H1 (cell line): ENCODE data around the gene SLC8A1. TPM values are rescaled to one million over a fixed set of nuclear protein-coding genes. Genes with fewer than 3 reads are reported as not detected.

Experiments used
- CTCF ChIA-PET: fragments of 300-600 bp; sonication (Branson Sonifier 250); formaldehyde crosslinking; loops from one replicate; lab custom pipeline; 2021; ENCODE audit not compliant: partially characterized antibody; lab: Charles Lee
- POLR2A ChIA-PET: fragments of 300-600 bp; sonication (Branson Sonifier 250); formaldehyde crosslinking; loops from one replicate; lab custom pipeline; 2021; ENCODE audit warnings: inconsistent platforms; ENCODE audit not compliant: partially characterized antibody; lab: Charles Lee
- DNase-seq, 2 experiments: peaks; one replicate each; pipeline versions ENCODE4 v3.0.0 to v3.0.0-alpha.2; 2010 to 2022; ENCODE audit warnings: low spot score in 2 of 2, low read depth in 1 of 2, mixed read lengths in 1 of 2
- FAIRE-seq: peaks from 2 replicates; lab custom pipeline; 2011; peaks lifted over from hg19 to GRCh38; lab: Jason Lieb, UNC
- H2AFZ ChIP-seq: 2 replicates; pipeline ENCODE4 v1.8.1; 2012; ENCODE audit warnings: low read length, inconsistent platforms
- H2AK5ac ChIP-seq: 2 replicates; pipeline ENCODE4 v1.6.1; 2013; ENCODE audit warnings: low read depth, low read length
- H2BK120ac ChIP-seq: replicated peaks from 2 replicates; pipeline ENCODE3; 2013; ENCODE audit warnings: low read depth, low read length, inconsistent platforms
- H2BK12ac ChIP-seq: 2 replicates; pipeline ENCODE4 v1.6.1; 2013; ENCODE audit warnings: low read depth, low read length
- H2BK15ac ChIP-seq: 2 replicates; pipeline ENCODE4 v1.6.1; 2013; ENCODE audit warnings: low read length
- H2BK20ac ChIP-seq: 2 replicates; pipeline ENCODE4 v1.6.1; 2013; ENCODE audit warnings: low read length
- H2BK5ac ChIP-seq: 2 replicates; pipeline ENCODE4 v1.6.1; 2013; ENCODE audit warnings: low read depth, low read length
- H3K14ac ChIP-seq: 2 replicates; pipeline ENCODE4 v1.6.1; 2013; ENCODE audit warnings: inconsistent platforms; ENCODE audit not compliant: insufficient read length
- H3K18ac ChIP-seq: 2 replicates; pipeline ENCODE4 v1.6.1; 2013; ENCODE audit warnings: low read length; ENCODE audit errors: extremely low read depth
- H3K23ac ChIP-seq: 2 replicates; pipeline ENCODE4 v1.6.1; 2013; ENCODE audit warnings: inconsistent platforms; ENCODE audit not compliant: insufficient read length
- H3K23me2 ChIP-seq: 2 replicates; pipeline ENCODE4 v1.6.1; 2013; ENCODE audit warnings: low read depth, low read length
- H3K27ac ChIP-seq: 2 replicates; pipeline ENCODE4 v1.6.1; 2011; ENCODE audit warnings: low read depth, low read length, inconsistent platforms
- H3K27me3 ChIP-seq, 4 experiments: replicated peaks in 1 of 4; 1 replicate in 1 of 4; 2 replicates in 3 of 4; pipeline versions ENCODE4 v1.6.1 to v1.8.1; 2011 to 2013; ENCODE audit warnings: low read length in 3 of 4, mild to moderate bottlenecking in 3 of 4, inconsistent platforms in 2 of 4, mixed read lengths in 2 of 4, moderate library complexity in 1 of 4; ENCODE audit not compliant: control insufficient read depth in 3 of 4, insufficient read depth in 3 of 4; ENCODE audit errors: extremely low read depth in 1 of 4
- H3K36me3 ChIP-seq, 4 experiments: 2 replicates each; pipeline versions ENCODE4 v1.6.1 to v1.8.1; 2011 to 2013; ENCODE audit warnings: mild to moderate bottlenecking in 4 of 4, low read length in 3 of 4, moderate library complexity in 2 of 4, control low read depth in 1 of 4, inconsistent platforms in 1 of 4; ENCODE audit not compliant: insufficient read depth in 4 of 4, control insufficient read depth in 2 of 4
- H3K4ac ChIP-seq: replicated peaks from 2 replicates; pipeline ENCODE3; 2013; ENCODE audit warnings: low read length, low read depth, mixed read lengths, inconsistent platforms; ENCODE audit not compliant: insufficient read length
- H3K4me1 ChIP-seq, 4 experiments: replicated peaks in 1 of 4; 1 replicate in 1 of 4; 2 replicates in 3 of 4; pipeline versions ENCODE4 v1.6.1 to v1.8.1; 2011 to 2013; ENCODE audit warnings: low read length in 3 of 4, inconsistent platforms in 2 of 4, mixed read lengths in 1 of 4; ENCODE audit not compliant: insufficient read depth in 4 of 4, control insufficient read depth in 3 of 4
- H3K4me2 ChIP-seq, 2 experiments: 2 replicates each; pipeline versions ENCODE4 v1.6.1 to v1.8.1; 2011 to 2013; ENCODE audit warnings: low read depth in 2 of 2, low read length in 2 of 2, control low read depth in 1 of 2, inconsistent platforms in 1 of 2, mild to moderate bottlenecking in 1 of 2; ENCODE audit not compliant: insufficient read depth in 1 of 2
- H3K4me3 ChIP-seq, 4 experiments: fragments of 200-600, 300-600 bp in 1 of 4; sonication (generic), shearing (Covaris generic), sonication (Bioruptor Twin) in 1 of 4; 2 replicates each; pipeline versions ENCODE4 v1.5.1 to v1.8.1; 2011 to 2016; ENCODE audit warnings: low read length in 4 of 4, low read depth in 3 of 4, control low read depth in 2 of 4, inconsistent platforms in 2 of 4, mild to moderate bottlenecking in 2 of 4, mixed read lengths in 1 of 4, moderate library complexity in 1 of 4; ENCODE audit not compliant: insufficient read depth in 2 of 4; ENCODE audit errors: extremely low read depth in 1 of 4
- H3K56ac ChIP-seq: replicated peaks from 2 replicates; pipeline ENCODE3; 2013; ENCODE audit warnings: low read depth, mild to moderate bottlenecking, mixed read lengths, low read length, inconsistent platforms; ENCODE audit not compliant: insufficient read length
- H3K79me1 ChIP-seq: 2 replicates; pipeline ENCODE4 v1.6.1; 2013; ENCODE audit warnings: low read depth, low read length, control low read depth
- H3K79me2 ChIP-seq, 2 experiments: 2 replicates each; pipeline versions ENCODE4 v1.6.1 to v1.8.1; 2012 to 2013; ENCODE audit warnings: low read length in 2 of 2, mild to moderate bottlenecking in 2 of 2, inconsistent platforms in 1 of 2; ENCODE audit not compliant: insufficient read depth in 2 of 2, control insufficient read depth in 1 of 2
- H3K9ac ChIP-seq, 4 experiments: replicated peaks in 1 of 4; 1 replicate in 1 of 4; 2 replicates in 3 of 4; pipeline versions ENCODE4 v1.6.1 to v1.8.1; 2011 to 2013; ENCODE audit warnings: low read depth in 3 of 4, low read length in 3 of 4, control low read depth in 2 of 4, mild to moderate bottlenecking in 2 of 4, moderate library complexity in 2 of 4, inconsistent platforms in 1 of 4; ENCODE audit errors: extremely low read depth in 1 of 4
- H3K9me3 ChIP-seq, 2 experiments: 2 replicates each; pipeline versions ENCODE4 v1.6.1 to v1.8.1; 2012 to 2013; ENCODE audit warnings: mild to moderate bottlenecking in 2 of 2, moderate library complexity in 2 of 2, control low read depth in 1 of 2, inconsistent platforms in 1 of 2, low read depth in 1 of 2, low read length in 1 of 2, mixed read lengths in 1 of 2; ENCODE audit not compliant: insufficient read depth in 2 of 2
- H4K20me1 ChIP-seq, 2 experiments: replicated peaks in 1 of 2; 2 replicates each; pipeline versions ENCODE3 to v1.8.1; 2011 to 2013; ENCODE audit warnings: inconsistent platforms in 2 of 2, low read length in 2 of 2, mild to moderate bottlenecking in 1 of 2; ENCODE audit not compliant: insufficient read depth in 2 of 2, control insufficient read depth in 1 of 2
- H4K5ac ChIP-seq: 2 replicates; pipeline ENCODE4 v1.6.1; 2013; ENCODE audit warnings: low read length, low read depth, mixed read lengths, inconsistent platforms; ENCODE audit not compliant: insufficient read length
- H4K8ac ChIP-seq: 2 replicates; pipeline ENCODE4 v1.8.0; 2013; ENCODE audit warnings: mild to moderate bottlenecking, moderate library complexity, low read length, inconsistent platforms; ENCODE audit not compliant: insufficient read depth; ENCODE audit errors: extremely low read depth
- H4K91ac ChIP-seq: replicated peaks from 2 replicates; pipeline ENCODE3; 2013; ENCODE audit warnings: low read length, mixed read lengths, inconsistent platforms; ENCODE audit not compliant: insufficient read length
- CHD2 ChIP-seq: IDR thresholded peaks from 2 replicates; pipeline ENCODE4 v1.6.1; 2012; ENCODE audit warnings: low read length, improper control_type of control experiment
- CREB1 ChIP-seq: IDR thresholded peaks from 2 replicates; pipeline ENCODE4 v1.6.1; 2012; ENCODE audit warnings: inconsistent platforms
- CTBP2 ChIP-seq: IDR thresholded peaks from 2 replicates; pipeline ENCODE4 v1.7.0; 2011; ENCODE audit warnings: borderline replicate concordance, mild to moderate bottlenecking, moderate library complexity, mixed read lengths, low read length; ENCODE audit not compliant: insufficient read depth, insufficient read length
- PHF8 ChIP-seq: fragments of 200-600 bp; sonication (generic); conservative IDR thresholded peaks from 2 replicates; pipeline ENCODE4 v1.7.1; 2012; ENCODE audit warnings: low read depth, mild to moderate bottlenecking, inconsistent platforms, low read length, moderate library complexity
- POU5F1 ChIP-seq: IDR thresholded peaks from 2 replicates; pipeline ENCODE4 v1.6.1; 2011; ENCODE audit warnings: low read depth, mild to moderate bottlenecking, low read length, moderate library complexity
- RNF2 ChIP-seq: fragments of 200-900, 300-1000 bp; sonication (generic); IDR thresholded peaks from 2 replicates; pipeline ENCODE4 v1.7.1; 2016; ENCODE audit warnings: borderline replicate concordance, low read depth, mild to moderate bottlenecking, antibody characterized with exemption, low read length; ENCODE audit not compliant: poor library complexity, severe bottlenecking; ENCODE audit errors: missing control alignments
- SAP30 ChIP-seq: fragments of 300-600 bp; sonication (generic); IDR thresholded peaks from 2 replicates; pipeline ENCODE4 v1.7.1; 2012; ENCODE audit warnings: low read length, moderate library complexity, mild to moderate bottlenecking, inconsistent platforms; ENCODE audit not compliant: insufficient read depth, insufficient replicate concordance
- WGBS, 2 experiments: shearing (Covaris generic) in 1 of 2; methylation state at CpG; one replicate each; pipeline versions ENCODE4 v1.1.6 to v1.1.7; 2013 to 2015; ENCODE audit warnings: low lambda C conversion rate in 2 of 2, mixed read lengths in 2 of 2, inconsistent platforms in 1 of 2, low coverage in 1 of 2, missing lambda C conversion rate in 1 of 2; ENCODE audit not compliant: insufficient replicate concordance in 2 of 2, insufficient coverage in 1 of 2, insufficient read length in 1 of 2; ENCODE audit errors: extremely low coverage in 1 of 2, missing lambda C conversion rate in 1 of 2; 5-methylcytosine and 5-hydroxymethylcytosine counted together
- polyA plus RNA-seq, 7 experiments: library from polyadenylated mRNA; depleted of rRNA in 3 of 7; stranded (reverse) in 5 of 7; unstranded in 2 of 7; fragments of >200 nt in 5 of 7; fragments of 200-250 nt in 2 of 7; gene quantifications; 1 replicate in 5 of 7; 2 replicates in 1 of 7; 4 replicates in 1 of 7; pipeline versions ENCODE4 v1.2.1 to v1.2.3, GENCODE V29; 2011 to 2013; ENCODE audit warnings: missing spikeins in 2 of 7, mixed read lengths in 2 of 7
- total RNA-seq: library from RNA; stranded (reverse); fragmentation: NEBNext Ultra II Directional; extraction: Animal tissue kit (Norgen Biotek cat#: 25700); gene quantifications from 2 replicates; pipeline ENCODE4 v1.2.1, GENCODE V29; 2021
- TF ChIP-seq, protein P1 (sequence below): IDR thresholded peaks from 2 replicates; pipeline ENCODE4 v1.6.1; 2011; ENCODE audit warnings: low read length, improper control_type of control experiment
- TF ChIP-seq, protein P2 (sequence below): IDR thresholded peaks from 2 replicates; pipeline ENCODE4 v1.6.1; 2011; ENCODE audit warnings: low read depth, mild to moderate bottlenecking, low read length; ENCODE audit not compliant: insufficient read depth

Gene SLC8A1
- total and polyA plus RNA-seq, 2 of the 8 experiments (the other 6 are each of a cell fraction or from before 2014, with no cell fraction given): 0.68 to 3.6 TPM

DNA sequence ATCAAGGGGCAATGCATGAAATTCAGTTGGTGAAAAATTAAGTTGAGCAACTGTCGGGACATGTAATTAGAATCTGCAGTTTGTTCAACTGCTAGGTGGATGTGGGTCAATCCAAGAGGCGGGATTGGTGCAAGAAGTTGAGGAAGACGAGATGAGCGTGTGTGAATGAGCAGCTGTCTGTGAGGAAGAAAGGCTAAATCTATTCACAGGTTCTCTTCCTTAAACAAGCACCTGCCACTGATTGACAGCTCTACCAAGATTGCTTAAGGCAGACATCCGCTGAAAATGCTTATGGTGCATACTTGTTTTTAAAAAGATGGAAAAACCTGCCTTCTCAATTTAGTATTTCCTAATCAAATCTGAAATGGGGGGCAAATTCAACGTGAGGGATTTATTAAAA is 349.4 kb downstream of the SLC8A1 start:
- no peak overlapping the region for H2BK5ac ChIP-seq
- H3K4ac ChIP-seq: no peak overlapping the region
- no peak overlapping the region for H3K23ac ChIP-seq
- no peaks in the 10 kb centered on the region for H3K23me2 ChIP-seq
- no peak overlapping the region for H3K9ac ChIP-seq
- TF ChIP-seq CHD2 (no peak), PHF8 (no peak), SAP30 (no peak), CREB1 (no peak), CTBP2 (no peak), POU5F1 (no peak), RNF2 (no peak)
- TF ChIP-seq, protein P1, sequence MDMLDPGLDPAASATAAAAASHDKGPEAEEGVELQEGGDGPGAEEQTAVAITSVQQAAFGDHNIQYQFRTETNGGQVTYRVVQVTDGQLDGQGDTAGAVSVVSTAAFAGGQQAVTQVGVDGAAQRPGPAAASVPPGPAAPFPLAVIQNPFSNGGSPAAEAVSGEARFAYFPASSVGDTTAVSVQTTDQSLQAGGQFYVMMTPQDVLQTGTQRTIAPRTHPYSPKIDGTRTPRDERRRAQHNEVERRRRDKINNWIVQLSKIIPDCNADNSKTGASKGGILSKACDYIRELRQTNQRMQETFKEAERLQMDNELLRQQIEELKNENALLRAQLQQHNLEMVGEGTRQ: no peak
- TF ChIP-seq, protein P2, sequence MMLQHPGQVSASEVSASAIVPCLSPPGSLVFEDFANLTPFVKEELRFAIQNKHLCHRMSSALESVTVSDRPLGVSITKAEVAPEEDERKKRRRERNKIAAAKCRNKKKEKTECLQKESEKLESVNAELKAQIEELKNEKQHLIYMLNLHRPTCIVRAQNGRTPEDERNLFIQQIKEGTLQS: no peak
- H2BK20ac ChIP-seq: no peak overlapping the region; the same call in 1 of the 2 replicates
- H3K79me1 ChIP-seq: no peaks in the 10 kb centered on the region
- WGBS, 2 experiments: 89% methylated on average over 6 of the region's 6 CpGs; no CpG with 5 or more reads in 1 of the 2 experiments
- no peak overlapping the region for H3K4me2 ChIP-seq
- H4K5ac ChIP-seq: no peak overlapping the region
- H2AK5ac ChIP-seq: no peak overlapping the region
- ChIA-PET POLR2A (no interaction called here), CTCF (interaction anchor here (0.8 kb wide), 1 partner anchor 265 kb away, joined by 3 read pairs; no protein-coding TSS in a partner anchor)
- no peaks in the 10 kb centered on the region for H3K27me3 ChIP-seq
- H3K9me3 ChIP-seq: no peaks in the 10 kb centered on the region
- H3K27ac ChIP-seq: no peak overlapping the region
- no peak overlapping the region for H2BK15ac ChIP-seq
- no peak overlapping the region for H3K56ac ChIP-seq
- H3K18ac ChIP-seq: no peak overlapping the region
- H4K20me1 ChIP-seq: no peaks in the 10 kb centered on the region
- no peaks in the 10 kb centered on the region for H3K79me2 ChIP-seq
- no peak overlapping the region for H2AFZ ChIP-seq
- no peak overlapping the region for H3K4me3 ChIP-seq
- H4K8ac ChIP-seq: no peak overlapping the region
- H3K4me1 ChIP-seq: peaks cover 0 to 3% (median 1%) of the 10 kb centered on the region in 4 experiments; a peak in 2 of 7 replicates
- no peak overlapping the region for H4K91ac ChIP-seq
- FAIRE-seq (no peak), DNase-seq (no peak)
- H2BK120ac ChIP-seq: no peak overlapping the region
- no peak overlapping the region for H3K14ac ChIP-seq
- H2BK12ac ChIP-seq: no peak overlapping the region
- H3K36me3 ChIP-seq: no peaks in the 10 kb centered on the region
